SK-N-SH (cell line): ENCODE measurements around the gene DLG1. TPM values are rescaled to one million over a fixed set of nuclear protein-coding genes. Genes with fewer than 3 reads are reported as not detected.

Source experiments
- CTCF ChIA-PET: fragments of 300-600, 350-600 bp; formaldehyde crosslinking; extraction: SDS; loops from one replicate; lab custom pipeline; 2021; lab: Yijun Ruan, JAX
- POLR2A ChIA-PET: fragments of 350-600 bp; sonication (Branson Sonifier 250); formaldehyde crosslinking; extraction: SDS; loops from one replicate; lab custom pipeline; 2020; ENCODE audit warnings: antibody characterized with exemption, inconsistent platforms; lab: Yijun Ruan, JAX
- DNase-seq: peaks from one replicate; pipeline ENCODE4 v3.0.0; 2012
- H2AFZ ChIP-seq: fragments of 200-600 bp; sonication (generic); 2 replicates; pipeline ENCODE4 v1.8.1; 2016; ENCODE audit warnings: antibody characterized with exemption, mild to moderate bottlenecking, low read depth
- H3F3A ChIP-seq: fragments of 200-600 bp; sonication (generic); replicated peaks from 2 replicates; pipeline ENCODE3; 2016; ENCODE audit warnings: antibody characterized with exemption, mild to moderate bottlenecking; ENCODE audit not compliant: insufficient read depth
- H3K27ac ChIP-seq, 2 experiments: fragments of 200-500 bp in 1 of 2; fragments of 200-600 bp in 1 of 2; sonication (Bioruptor generic) in 1 of 2; sonication (generic), shearing (Covaris generic) in 1 of 2; 2 replicates each; pipeline versions ENCODE4 v1.5.1 to v1.6.1; 2014 to 2016; ENCODE audit warnings: low read depth in 2 of 2, inconsistent platforms in 1 of 2, low read length in 1 of 2, mild to moderate bottlenecking in 1 of 2, mixed read lengths in 1 of 2
- H3K27me3 ChIP-seq: fragments of 200-600 bp; sonication (generic), shearing (Covaris generic); 2 replicates; pipeline ENCODE4 v1.6.1; 2016; ENCODE audit warnings: mixed run types; ENCODE audit not compliant: insufficient read depth
- H3K36me3 ChIP-seq, 2 experiments: fragments of 200-500 bp in 1 of 2; fragments of 200-600 bp in 1 of 2; sonication (Bioruptor generic) in 1 of 2; sonication (generic) in 1 of 2; replicated peaks in 1 of 2; 2 replicates each; pipeline versions ENCODE3 to v1.5.1; 2014 to 2016; ENCODE audit warnings: low read length in 1 of 2, mild to moderate bottlenecking in 1 of 2; ENCODE audit not compliant: insufficient read depth in 2 of 2, control insufficient read depth in 1 of 2
- H3K4me1 ChIP-seq, 2 experiments: fragments of 200-500 bp in 1 of 2; fragments of 200-600 bp in 1 of 2; sonication (Bioruptor generic) in 1 of 2; sonication (generic), shearing (Covaris generic) in 1 of 2; 2 replicates each; pipeline versions ENCODE4 v1.5.1 to v1.6.1; 2014 to 2016; ENCODE audit warnings: low read depth in 1 of 2, low read length in 1 of 2, mixed run types in 1 of 2; ENCODE audit not compliant: insufficient read depth in 2 of 2, control insufficient read depth in 1 of 2
- H3K4me2 ChIP-seq: fragments of 200-600 bp; sonication (generic), shearing (Covaris generic); 2 replicates; pipeline ENCODE4 v1.6.1; 2017; ENCODE audit warnings: mixed run types
- H3K4me3 ChIP-seq, 2 experiments: fragments of 200-500 bp in 1 of 2; fragments of 200-600 bp in 1 of 2; sonication (Bioruptor generic) in 1 of 2; sonication (generic), shearing (Covaris generic) in 1 of 2; 2 replicates each; pipeline versions ENCODE4 v1.5.1 to v1.8.1; 2014 to 2016; ENCODE audit warnings: low read depth in 2 of 2, inconsistent platforms in 1 of 2, low read length in 1 of 2, mild to moderate bottlenecking in 1 of 2, mixed read lengths in 1 of 2, moderate library complexity in 1 of 2
- H3K79me2 ChIP-seq: fragments of 200-600 bp; sonication (generic); 2 replicates; pipeline ENCODE4 v1.8.1; 2017; ENCODE audit warnings: mild to moderate bottlenecking; ENCODE audit not compliant: insufficient read depth
- H3K9ac ChIP-seq: fragments of 200-600 bp; sonication (generic); 2 replicates; pipeline ENCODE4 v1.6.1; 2017; ENCODE audit warnings: mixed run types
- H3K9me2 ChIP-seq: fragments of 200-600 bp; sonication (generic); 2 replicates; pipeline ENCODE4 v1.6.1; 2017; ENCODE audit warnings: mixed run types
- H3K9me3 ChIP-seq: fragments of 200-600 bp; sonication (generic); 2 replicates; pipeline ENCODE4 v1.6.1; 2017; ENCODE audit warnings: mixed run types, mild to moderate bottlenecking, moderate library complexity
- H4K20me1 ChIP-seq: fragments of 200-600 bp; sonication (generic); 2 replicates; pipeline ENCODE4 v1.6.1; 2017; ENCODE audit warnings: mild to moderate bottlenecking, mixed run types; ENCODE audit not compliant: insufficient read depth
- CHD2 ChIP-seq: fragments of 150-350 bp; IDR thresholded peaks from 2 replicates; pipeline ENCODE4 v1.6.1; 2018; ENCODE audit warnings: low read length; ENCODE audit not compliant: partially characterized antibody
- EP300 ChIP-seq, 2 experiments: IDR thresholded peaks; 2 replicates each; pipeline versions ENCODE4 v1.4.0 to v1.6.1; 2012; ENCODE audit warnings: borderline replicate concordance in 1 of 2, low read depth in 1 of 2, low read length in 1 of 2
- EZH2phosphoT487 ChIP-seq: fragments of 200-600 bp; sonication (generic); IDR thresholded peaks from 2 replicates; pipeline ENCODE4 v1.6.1; 2017; ENCODE audit warnings: low read depth, mixed run types, mild to moderate bottlenecking, antibody characterized with exemption, moderate library complexity, borderline replicate concordance
- FOSL2 ChIP-seq: IDR thresholded peaks from 2 replicates; pipeline ENCODE4 v1.4.0; 2012; ENCODE audit warnings: low read depth, mild to moderate bottlenecking, moderate library complexity, borderline replicate concordance
- FOXM1 ChIP-seq: IDR thresholded peaks from 2 replicates; pipeline ENCODE4 v1.4.0; 2012; ENCODE audit warnings: low read depth, mild to moderate bottlenecking
- IRF3 ChIP-seq: fragments of 150-350 bp; IDR thresholded peaks from 2 replicates; pipeline ENCODE4 v1.6.1; 2016; ENCODE audit warnings: mild to moderate bottlenecking, low read depth, low read length
- JUND ChIP-seq: IDR thresholded peaks from 2 replicates; pipeline ENCODE4 v1.4.0; 2012
- MXI1 ChIP-seq: IDR thresholded peaks from 2 replicates; pipeline ENCODE4 v1.6.1; 2012; ENCODE audit warnings: mild to moderate bottlenecking, low read depth, low read length, improper control_type of control experiment
- NFIC ChIP-seq: IDR thresholded peaks from 2 replicates; pipeline ENCODE4 v1.4.0; 2012; ENCODE audit warnings: borderline replicate concordance
- POLR2AphosphoS5 ChIP-seq: IDR thresholded peaks from 2 replicates; pipeline ENCODE4 v1.6.1; 2012; ENCODE audit warnings: low read depth, low read length
- RAD21 ChIP-seq: IDR thresholded peaks from 2 replicates; pipeline ENCODE4 v1.6.1; 2012; ENCODE audit warnings: mild to moderate bottlenecking, low read length
- REST ChIP-seq: IDR thresholded peaks from 2 replicates; pipeline ENCODE4 v1.6.1; 2012; ENCODE audit warnings: mild to moderate bottlenecking, low read depth, low read length, moderate library complexity
- SIN3A ChIP-seq: IDR thresholded peaks from 2 replicates; pipeline ENCODE4 v1.6.1; 2012; ENCODE audit warnings: low read depth, mild to moderate bottlenecking, low read length, moderate library complexity, borderline replicate concordance
- TAF1 ChIP-seq: IDR thresholded peaks from 2 replicates; pipeline ENCODE4 v1.6.1; 2012; ENCODE audit warnings: low read depth, mild to moderate bottlenecking, low read length, moderate library complexity, borderline replicate concordance
- TCF12 ChIP-seq: IDR thresholded peaks from 2 replicates; pipeline ENCODE4 v1.4.0; 2012
- USF1 ChIP-seq: IDR thresholded peaks from 2 replicates; pipeline ENCODE4 v1.4.0; 2012; ENCODE audit warnings: low read depth, borderline replicate concordance
- WGBS: methylation state at CpG from one replicate; pipeline ENCODE4 v1.1.6; 2017; ENCODE audit warnings: low lambda C conversion rate; 5-methylcytosine and 5-hydroxymethylcytosine counted together
- polyA plus RNA-seq, 3 experiments: library from polyadenylated mRNA; depleted of rRNA; stranded (reverse); fragments of >200 nt; gene quantifications; 2 replicates each; pipeline ENCODE4 v1.2.3, GENCODE V29; 2012
- TF ChIP-seq, protein P1 (sequence below): fragments of 150-350 bp; IDR thresholded peaks from 2 replicates; pipeline ENCODE4 v1.6.1; 2017; ENCODE audit warnings: antibody characterized with exemption, low read length, low read depth, borderline replicate concordance

DLG1 gene
- polyA plus RNA-seq, 1 of the 3 experiments (the other 2 are of a cell fraction), result 16.5 TPM

- TF ChIP-seq SIN3A, result no peak
- TF ChIP-seq FOSL2, result no peak
These were observed 38.8 kb upstream of the DLG1 start (continued) for GRCh38 chr3:197337214-197337613.

DNA sequence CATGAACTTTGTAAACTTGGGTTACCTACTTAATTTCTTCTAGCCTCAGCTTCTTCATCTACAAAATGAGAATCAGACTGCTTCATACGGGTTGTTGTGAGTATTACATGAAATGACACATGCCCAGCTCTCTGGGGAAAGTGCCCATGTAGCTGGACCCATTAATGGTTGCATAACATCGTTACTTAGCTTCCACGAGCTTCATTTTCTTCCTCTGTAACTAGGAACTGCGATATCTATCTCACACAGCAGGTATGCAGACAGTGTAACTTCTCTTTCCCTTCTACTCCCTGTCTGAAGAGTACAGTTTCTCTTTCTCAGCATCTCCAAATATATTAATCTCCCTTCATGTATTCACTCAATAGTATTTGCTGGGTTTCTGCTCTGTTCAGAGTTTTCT, 37.9 kb upstream of the DLG1 start:
- Histone ChIP-seq H3K27ac (no peak overlapping the region), H3K27me3 (no peaks in the 10 kb centered on the region), H3K9me3 (no peaks in the 10 kb centered on the region), H3F3A (no peaks in the 10 kb centered on the region), H4K20me1 (no peaks in the 10 kb centered on the region), H3K9me2 (no peaks in the 10 kb centered on the region), H3K79me2 (no peaks in the 10 kb centered on the region), H2AFZ (no peak overlapping the region), H3K4me2 (no peak overlapping the region), H3K4me3 (no peak overlapping the region), H3K4me1 (peaks cover 12 to 23% of the 10 kb centered on the region in 2 experiments; a peak in 2 of 4 replicates), H3K9ac (no peak overlapping the region), H3K36me3 (no peaks in the 10 kb centered on the region)
- no peak for DNase-seq
- POLR2A ChIA-PET, result no interaction called here
- 81% methylated on average over 4 of the region's 4 CpGs for WGBS
- CTCF ChIA-PET, result interaction anchor here (1.3 kb wide), 1 partner anchor 25 kb away, joined by 3 read pairs; no protein-coding TSS in a partner anchor
- TF ChIP-seq, protein P1, sequence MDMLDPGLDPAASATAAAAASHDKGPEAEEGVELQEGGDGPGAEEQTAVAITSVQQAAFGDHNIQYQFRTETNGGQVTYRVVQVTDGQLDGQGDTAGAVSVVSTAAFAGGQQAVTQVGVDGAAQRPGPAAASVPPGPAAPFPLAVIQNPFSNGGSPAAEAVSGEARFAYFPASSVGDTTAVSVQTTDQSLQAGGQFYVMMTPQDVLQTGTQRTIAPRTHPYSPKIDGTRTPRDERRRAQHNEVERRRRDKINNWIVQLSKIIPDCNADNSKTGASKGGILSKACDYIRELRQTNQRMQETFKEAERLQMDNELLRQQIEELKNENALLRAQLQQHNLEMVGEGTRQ, result no peak
- TF ChIP-seq CHD2 (no peak), REST (no peak), NFIC (no peak), JUND (no peak), FOXM1 (no peak)

DNA sequence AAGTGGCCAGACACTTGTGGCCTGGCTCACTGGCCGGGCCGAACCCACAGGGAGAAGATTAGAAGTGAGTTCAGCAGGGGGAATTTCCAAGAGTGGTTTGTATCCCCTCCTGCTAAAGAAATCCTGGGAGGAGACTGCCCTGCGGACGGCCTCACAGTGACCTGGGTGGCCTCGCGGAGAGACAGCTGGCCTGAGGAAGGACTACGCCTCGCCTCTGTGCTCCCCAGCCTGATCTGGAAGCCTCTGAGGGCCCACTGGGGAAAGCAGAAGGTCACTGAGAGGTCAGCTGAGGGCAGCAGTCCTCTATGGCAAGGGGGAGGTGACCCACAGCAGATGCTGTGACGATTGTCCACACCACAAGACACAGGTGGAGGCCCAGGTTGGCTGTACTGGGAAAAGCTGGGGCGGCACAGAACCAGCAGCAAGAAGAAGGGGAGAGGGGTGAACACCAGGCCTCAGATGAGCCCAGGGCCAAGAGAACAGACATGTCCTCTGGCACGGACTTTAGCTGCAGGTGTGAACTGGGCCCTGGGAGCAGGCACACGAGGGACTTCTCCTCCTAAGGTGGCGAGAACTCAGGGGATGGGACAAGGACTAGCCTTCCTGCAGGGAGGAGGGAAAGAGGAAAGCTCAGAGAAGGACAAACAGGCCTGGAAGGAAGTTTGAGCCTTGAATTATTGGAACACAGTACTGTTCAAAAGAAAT, 37.2 kb upstream of the DLG1 start:
- ChIA-PET CTCF (interaction anchor here (1.0 to 1.3 kb wide), 2 partner anchors 24 to 79 kb away, joined by 3 read pairs; no protein-coding TSS in a partner anchor), POLR2A (no interaction called here)
- 93% methylated on average over 9 of the region's 13 CpGs for WGBS
- TF ChIP-seq TCF12 (no peak), EP300 (IDR thresholded peaks at IDR 0.05; ENCODE audit: borderline replicate concordance in 1 of 2, low read depth in 1 of 2, low read length in 1 of 2) (no peak), MXI1 (no peak), FOSL2 (no peak), POLR2AphosphoS5 (no peak), RAD21 (no peak), USF1 (no peak), TAF1 (no peak), EZH2phosphoT487 (no peak), IRF3 (no peak)
- TF ChIP-seq, protein P1, result no peak

More for the DNA sequence above, 37.2 kb upstream of the DLG1 start:
- no peak for DNase-seq
- no peak overlapping the region for H3K4me2 ChIP-seq
- H3F3A ChIP-seq, result no peaks in the 10 kb centered on the region
- H3K9me3 ChIP-seq, result no peaks in the 10 kb centered on the region
- no peaks in the 10 kb centered on the region for H3K36me3 ChIP-seq
- peaks cover 12 to 21% of the 10 kb centered on the region in 2 experiments; a peak in 2 of 4 replicates for H3K4me1 ChIP-seq
- H3K27ac ChIP-seq, result no peak overlapping the region
- no peaks in the 10 kb centered on the region for H3K9me2 ChIP-seq
- H4K20me1 ChIP-seq, result no peaks in the 10 kb centered on the region
- no peak overlapping the region for H2AFZ ChIP-seq
- no peak overlapping the region for H3K9ac ChIP-seq
- no peaks in the 10 kb centered on the region for H3K79me2 ChIP-seq
- H3K27me3 ChIP-seq, result no peaks in the 10 kb centered on the region
- H3K4me3 ChIP-seq, result no peak overlapping the region
